Mononuclear cell (primary cell): ENCODE data around the gene KCNAB1. TPM values are rescaled to one million over a fixed set of nuclear protein-coding genes. Genes with fewer than 3 reads are reported as not detected.
"Not testable (repeated sequence)": the region's sequence is repeated elsewhere in the genome, so short reads cannot be mapped to it uniquely, and the experiment has no call there.

Experiments
- H3K27me3 ChIP-seq: 2 replicates; pipeline ENCODE4 v1.6.0; 2011; ENCODE audit warnings: low read length, control low read depth; ENCODE audit not compliant: insufficient read depth
- H3K4me1 ChIP-seq: 2 replicates; pipeline ENCODE4 v1.5.1; 2011; ENCODE audit warnings: mild to moderate bottlenecking, low read length, control low read depth; ENCODE audit not compliant: insufficient read depth
- H3K4me3 ChIP-seq: 2 replicates; pipeline ENCODE4 v1.5.1; 2011; ENCODE audit warnings: mild to moderate bottlenecking, low read length, moderate library complexity
- H3K9me3 ChIP-seq: 2 replicates; pipeline ENCODE4 v1.5.1; 2011; ENCODE audit warnings: low read depth, mild to moderate bottlenecking, control low read depth, low read length
- total RNA-seq: library from RNA; depleted of rRNA; stranded (reverse); fragments of >200 nt; gene quantifications from one replicate; pipeline ENCODE4 v1.2.3, GENCODE V29; 2012

KCNAB1 gene
- total RNA-seq, 1 donor = not detected

DNA sequence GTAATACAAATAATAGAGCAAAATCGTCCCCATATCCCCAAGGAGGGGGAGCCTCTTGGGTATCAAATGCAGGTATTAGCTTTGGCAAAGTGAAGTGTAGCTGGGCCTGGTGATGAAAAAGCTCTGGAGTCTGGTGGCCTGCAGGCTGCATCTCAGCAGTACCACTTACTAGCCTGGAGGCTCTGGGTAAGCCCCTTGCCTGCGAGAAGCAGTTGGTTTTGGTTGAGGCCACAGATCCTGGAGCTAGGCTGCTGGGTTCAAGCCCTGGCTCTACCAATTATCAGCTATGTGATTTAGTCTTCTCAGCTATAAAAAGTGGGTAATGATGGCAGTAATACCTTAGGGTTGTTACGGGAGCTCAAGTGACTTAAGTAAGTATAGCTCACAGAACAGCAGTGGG, 6.1 kb downstream of the KCNAB1 start:
- no peaks in the 10 kb centered on the region for H3K27me3 ChIP-seq
- no peaks in the 10 kb centered on the region for H3K4me1 ChIP-seq
- no peaks in the 10 kb centered on the region for H3K9me3 ChIP-seq
- H3K4me3 ChIP-seq = no peak overlapping the region

DNA sequence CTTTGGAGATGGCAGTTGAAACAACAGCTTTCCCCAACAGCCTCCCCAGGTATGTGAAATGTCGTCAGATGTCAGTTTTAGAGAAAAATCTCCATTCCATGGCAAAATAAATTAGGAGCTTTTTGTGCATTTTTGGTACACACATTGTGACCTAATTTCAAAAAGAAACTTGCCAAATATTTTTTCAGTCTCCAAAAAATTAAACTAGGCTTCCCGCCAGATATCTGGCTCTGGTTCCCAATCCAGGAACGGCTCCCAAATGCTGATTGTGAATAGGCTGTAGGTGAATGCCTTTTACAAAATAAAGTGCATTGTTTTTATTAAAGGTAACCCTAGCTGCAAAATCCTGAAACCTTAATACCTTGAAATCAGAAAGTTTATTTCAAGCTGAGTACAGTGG, 10.9 kb downstream of the KCNAB1 start:
- Histone ChIP-seq H3K9me3 (no peaks in the 10 kb centered on the region), H3K4me1 (no peaks in the 10 kb centered on the region), H3K4me3 (no peak overlapping the region), H3K27me3 (no peaks in the 10 kb centered on the region)

DNA sequence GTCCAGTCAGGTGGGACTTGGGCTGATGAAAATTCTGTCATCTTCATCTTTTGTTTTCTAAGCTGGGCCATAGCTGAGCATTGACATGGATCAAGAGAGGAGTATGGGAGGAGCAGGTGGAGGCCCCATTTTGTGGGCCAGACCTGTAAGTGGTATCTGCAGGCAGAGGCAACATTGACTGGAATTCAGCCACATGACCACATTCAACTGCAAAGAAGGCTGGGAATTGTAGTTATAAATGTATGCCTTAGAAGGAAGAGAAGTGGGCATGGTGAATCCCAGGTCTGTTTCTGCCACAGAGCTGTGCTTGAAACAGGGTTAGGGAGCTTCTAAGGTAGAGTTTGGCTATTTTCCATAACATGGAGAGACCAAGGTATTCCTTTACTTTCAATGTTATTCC, 11.4 kb downstream of the KCNAB1 start:
- no peaks in the 10 kb centered on the region for H3K9me3 ChIP-seq
- no peaks in the 10 kb centered on the region for H3K27me3 ChIP-seq
- H3K4me3 ChIP-seq = no peak overlapping the region
- H3K4me1 ChIP-seq = no peaks in the 10 kb centered on the region

DNA sequence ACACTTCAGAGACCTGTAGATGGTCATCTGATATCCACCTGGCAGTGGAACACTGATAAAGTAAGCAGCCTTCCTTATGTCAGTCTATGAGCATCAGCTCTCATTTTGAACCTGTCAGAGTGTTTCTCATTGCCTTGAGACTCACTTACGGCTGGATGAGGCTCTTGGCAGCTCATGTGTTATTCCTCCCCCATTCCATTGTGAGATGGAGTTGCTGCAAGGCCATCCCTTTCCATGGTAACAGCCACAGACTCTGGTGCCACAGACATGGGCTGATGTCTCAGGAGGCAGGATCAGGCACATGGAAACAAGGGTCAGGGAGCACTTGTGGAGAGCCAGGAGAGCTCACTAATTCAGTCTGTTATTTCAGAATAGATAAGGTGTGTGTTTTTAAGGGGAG, 11.9 kb downstream of the KCNAB1 start:
- H3K9me3 ChIP-seq = no peaks in the 10 kb centered on the region
- H3K27me3 ChIP-seq = no peaks in the 10 kb centered on the region
- no peak overlapping the region for H3K4me3 ChIP-seq
- H3K4me1 ChIP-seq = no peaks in the 10 kb centered on the region

DNA sequence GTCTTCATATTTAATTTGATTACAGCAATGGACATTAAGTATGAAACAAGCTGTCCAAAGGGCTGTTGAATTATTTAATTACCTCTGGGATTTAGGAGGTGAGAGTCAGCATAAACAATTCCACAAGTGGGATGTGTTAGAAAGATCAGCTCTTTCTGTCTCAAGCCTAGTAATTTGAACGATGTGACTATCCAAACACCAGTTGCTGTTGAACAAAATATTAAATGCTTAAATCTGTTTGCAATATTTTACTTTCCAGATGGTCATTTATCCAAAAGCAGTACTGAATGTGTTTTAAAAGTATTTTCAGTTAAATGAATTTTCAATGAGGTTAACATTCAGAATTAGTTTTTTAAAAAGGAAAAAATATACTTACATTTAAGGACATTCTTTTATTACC, 12.7 kb downstream of the KCNAB1 start:
- H3K9me3 ChIP-seq = no peaks in the 10 kb centered on the region
- no peaks in the 10 kb centered on the region for H3K27me3 ChIP-seq
- H3K4me1 ChIP-seq = no peaks in the 10 kb centered on the region
- no peak overlapping the region for H3K4me3 ChIP-seq

DNA sequence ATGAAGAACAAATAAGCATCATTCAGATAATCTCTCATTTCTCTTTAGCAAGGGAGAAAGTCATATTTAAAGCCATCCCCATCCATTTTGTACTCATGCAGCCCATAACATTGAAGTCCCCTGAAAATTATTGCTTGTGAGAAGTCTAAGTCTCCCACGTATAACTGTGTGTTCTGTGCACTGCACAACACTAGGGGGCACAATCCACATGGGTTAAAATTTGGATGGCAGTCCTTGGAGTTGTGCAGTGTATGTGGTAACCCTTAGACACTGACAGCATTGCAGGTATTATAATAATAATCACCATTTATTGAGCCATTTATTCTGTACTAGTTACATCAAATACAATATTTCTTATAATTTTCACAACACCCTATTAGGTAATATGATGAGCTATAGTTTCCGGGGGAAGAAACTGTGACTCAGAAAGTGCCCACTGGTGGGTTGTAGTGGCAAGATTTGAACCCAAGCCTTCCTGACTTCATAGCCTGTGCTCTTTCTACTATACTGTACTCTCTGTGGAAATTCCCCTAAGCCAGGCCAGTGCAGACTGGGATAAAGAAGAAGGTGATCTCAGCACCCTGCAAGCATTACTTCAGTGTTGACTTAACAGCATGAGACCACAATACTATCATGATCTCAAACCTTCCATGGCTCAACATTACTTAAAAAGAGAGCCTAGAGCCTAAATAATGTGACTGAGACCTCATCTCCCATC, 15.7 kb downstream of the KCNAB1 start:
- no peaks in the 10 kb centered on the region for H3K9me3 ChIP-seq
- H3K4me1 ChIP-seq = no peaks in the 10 kb centered on the region
- H3K27me3 ChIP-seq = no peaks in the 10 kb centered on the region
- no peak overlapping the region for H3K4me3 ChIP-seq

DNA sequence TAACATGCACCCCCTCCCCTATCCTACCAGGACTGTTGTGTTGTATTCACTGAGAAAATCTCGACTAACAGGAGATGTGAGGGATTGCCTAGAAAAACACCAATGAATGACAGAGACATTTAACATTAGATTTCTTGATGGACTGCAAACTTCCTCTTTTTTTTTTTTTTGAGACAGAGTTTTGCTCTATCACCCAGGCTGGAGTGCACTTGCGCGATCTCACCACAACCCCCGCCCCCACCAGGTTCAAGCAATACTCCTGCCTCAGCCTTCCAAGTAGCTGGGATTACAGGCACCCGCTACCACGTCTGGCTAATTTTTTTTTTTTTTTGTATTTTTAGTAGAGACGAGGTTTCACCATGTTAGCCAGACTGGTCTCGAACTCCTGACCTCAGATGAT, 17.0 kb downstream of the KCNAB1 start:
- not testable (repeated sequence) for H3K27me3 ChIP-seq, H3K9me3 ChIP-seq, H3K4me1 ChIP-seq, H3K4me3 ChIP-seq

DNA sequence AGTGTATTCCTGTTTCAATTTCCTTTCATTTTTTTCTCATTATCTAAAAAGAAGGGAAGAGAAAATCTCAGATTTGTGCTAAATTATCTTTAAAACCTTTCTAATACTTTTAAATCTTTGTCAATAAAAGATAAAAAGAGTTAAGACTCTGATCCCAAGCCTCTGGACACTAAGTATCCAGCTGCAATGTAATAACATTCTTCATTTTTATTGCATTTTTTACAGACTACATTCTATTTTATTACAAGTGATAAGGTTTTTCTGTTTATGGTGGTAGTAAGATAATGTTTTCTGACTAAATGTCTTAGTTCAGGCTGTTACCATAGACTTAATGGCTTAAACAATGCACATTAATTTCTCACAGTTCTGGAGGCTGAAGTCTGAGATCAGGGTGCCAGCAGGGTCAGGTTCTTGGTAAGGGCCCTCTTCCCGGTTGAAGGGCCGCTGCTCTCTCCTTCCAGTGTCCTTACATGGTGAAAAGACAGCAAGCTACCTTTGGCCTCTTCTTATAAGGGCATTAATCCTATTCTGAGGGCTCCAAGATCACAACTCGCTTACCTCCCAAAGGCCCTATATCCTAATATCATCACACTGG, 19.7 kb downstream of the KCNAB1 start:
- Histone ChIP-seq H3K4me3 (no peak overlapping the region), H3K27me3 (peaks cover 11% of the 10 kb centered on the region), H3K9me3 (no peaks in the 10 kb centered on the region), H3K4me1 (no peaks in the 10 kb centered on the region)

DNA sequence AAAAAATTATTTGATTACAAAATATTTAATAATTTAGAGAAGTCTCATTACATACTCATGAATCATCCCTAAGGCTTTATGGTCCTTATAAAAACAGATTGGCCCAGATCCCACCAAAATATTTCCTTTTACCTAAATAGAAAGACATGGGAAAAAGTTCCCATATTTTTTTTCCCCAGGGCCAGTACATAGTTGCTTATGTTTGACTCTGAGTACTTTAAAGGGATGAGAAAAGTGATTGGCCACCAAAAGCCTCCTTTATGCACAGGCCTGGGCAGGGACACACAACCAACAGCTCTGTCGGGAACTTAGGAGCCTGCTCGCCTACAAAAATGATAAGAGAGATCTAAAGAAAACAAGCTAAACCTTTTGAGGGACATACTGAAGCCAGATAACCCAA, 22.3 kb downstream of the KCNAB1 start:
- no peak overlapping the region for H3K4me3 ChIP-seq
- no peaks in the 10 kb centered on the region for H3K9me3 ChIP-seq
- H3K4me1 ChIP-seq = no peaks in the 10 kb centered on the region
- peaks cover 11% of the 10 kb centered on the region for H3K27me3 ChIP-seq

DNA sequence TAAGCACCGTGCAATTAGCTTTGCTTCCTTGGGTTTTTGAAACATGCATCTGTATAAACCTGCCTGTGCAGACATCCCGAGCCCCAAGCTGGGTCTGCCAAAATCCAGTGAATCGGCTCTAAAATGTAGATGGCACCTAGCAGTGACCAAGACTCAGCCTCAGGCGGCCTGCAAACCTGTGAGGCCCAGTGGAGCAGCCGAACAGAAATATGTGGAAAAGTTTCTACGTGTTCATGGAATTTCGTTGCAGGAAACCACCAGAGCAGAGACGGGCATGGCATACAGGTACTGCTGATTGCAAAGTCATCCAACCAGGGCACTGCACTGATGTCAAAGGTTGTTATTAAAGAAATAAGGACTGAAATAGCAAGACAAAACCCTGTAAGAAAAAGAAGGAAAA, 22.8 kb downstream of the KCNAB1 start:
- peaks cover 11% of the 10 kb centered on the region for H3K27me3 ChIP-seq
- no peaks in the 10 kb centered on the region for H3K4me1 ChIP-seq
- no peak overlapping the region for H3K4me3 ChIP-seq
- no peaks in the 10 kb centered on the region for H3K9me3 ChIP-seq

DNA sequence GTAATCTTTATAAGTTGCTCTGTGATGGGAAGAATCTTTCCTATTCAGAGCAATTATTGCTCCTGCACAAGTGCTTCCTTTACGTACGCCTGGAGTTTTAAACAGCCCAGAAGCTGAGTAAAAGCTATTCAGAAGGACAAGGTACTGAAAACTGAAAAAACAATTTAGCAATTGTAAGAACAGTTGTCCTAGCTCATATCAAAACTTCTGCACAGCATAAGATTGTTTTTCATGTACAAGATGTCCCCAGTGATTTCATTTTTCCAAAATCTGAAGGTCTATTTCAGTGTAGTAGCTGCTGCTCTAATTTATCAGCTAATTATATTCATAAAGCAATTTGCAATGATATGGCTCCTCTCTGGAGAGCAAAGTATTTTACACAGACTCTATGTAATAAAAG, 23.7 kb downstream of the KCNAB1 start:
- H3K4me3 ChIP-seq = no peak overlapping the region
- H3K4me1 ChIP-seq = no peaks in the 10 kb centered on the region
- H3K27me3 ChIP-seq = peaks cover 11% of the 10 kb centered on the region
- no peaks in the 10 kb centered on the region for H3K9me3 ChIP-seq

DNA sequence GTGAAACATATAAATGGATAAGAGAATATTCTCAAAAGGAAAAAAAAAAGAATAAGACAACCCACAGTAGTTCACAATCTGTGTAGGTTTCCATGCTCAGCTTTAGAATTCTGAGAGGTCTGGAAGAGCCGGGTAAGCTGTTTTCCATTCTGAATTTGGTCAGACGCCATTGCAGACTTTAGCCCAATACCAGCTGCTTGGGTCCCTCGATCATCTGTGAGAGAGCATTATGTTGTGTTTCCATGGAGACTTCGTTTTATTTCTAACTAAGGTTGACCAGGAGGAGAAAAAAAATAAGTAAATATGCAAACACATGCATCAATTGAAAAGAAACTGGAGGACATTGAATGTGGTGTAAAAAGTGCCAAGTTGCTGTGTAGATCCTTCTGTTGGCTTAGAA, 25.5 kb downstream of the KCNAB1 start:
- H3K4me1 ChIP-seq = no peaks in the 10 kb centered on the region
- H3K9me3 ChIP-seq = no peaks in the 10 kb centered on the region
- no peak overlapping the region for H3K4me3 ChIP-seq
- H3K27me3 ChIP-seq = peaks cover 11% of the 10 kb centered on the region

DNA sequence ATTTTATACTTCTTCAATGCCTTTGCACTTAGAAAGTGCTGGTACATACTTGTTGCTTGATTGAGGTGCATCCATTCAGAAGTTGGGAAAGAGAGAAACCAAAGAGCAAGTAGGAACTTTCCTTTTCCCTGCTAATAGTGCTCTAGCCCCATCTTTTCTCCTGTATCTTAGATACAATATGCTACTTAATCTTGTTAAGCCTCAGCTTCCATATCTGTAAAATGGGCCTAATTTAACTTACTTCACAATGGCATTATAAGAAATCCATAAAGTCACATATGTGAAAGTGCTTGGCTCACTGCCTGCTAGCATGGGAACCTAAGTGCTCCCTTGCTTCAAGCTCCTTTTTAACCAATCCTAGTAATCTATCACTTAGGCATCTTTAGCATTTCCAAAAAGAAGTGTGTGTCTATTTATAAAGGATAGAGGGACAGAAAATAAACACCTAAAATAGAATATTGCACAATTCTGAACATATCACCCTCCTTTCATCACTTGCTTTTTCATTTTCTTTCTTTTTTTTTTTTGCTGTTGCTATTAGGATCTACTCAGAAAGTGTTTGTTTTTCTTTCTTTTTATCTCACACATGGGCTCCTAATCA, 28.1 kb downstream of the KCNAB1 start:
- H3K9me3 ChIP-seq = no peaks in the 10 kb centered on the region
- H3K4me3 ChIP-seq = no peak overlapping the region
- no peaks in the 10 kb centered on the region for H3K4me1 ChIP-seq
- peaks cover 5% of the 10 kb centered on the region for H3K27me3 ChIP-seq

DNA sequence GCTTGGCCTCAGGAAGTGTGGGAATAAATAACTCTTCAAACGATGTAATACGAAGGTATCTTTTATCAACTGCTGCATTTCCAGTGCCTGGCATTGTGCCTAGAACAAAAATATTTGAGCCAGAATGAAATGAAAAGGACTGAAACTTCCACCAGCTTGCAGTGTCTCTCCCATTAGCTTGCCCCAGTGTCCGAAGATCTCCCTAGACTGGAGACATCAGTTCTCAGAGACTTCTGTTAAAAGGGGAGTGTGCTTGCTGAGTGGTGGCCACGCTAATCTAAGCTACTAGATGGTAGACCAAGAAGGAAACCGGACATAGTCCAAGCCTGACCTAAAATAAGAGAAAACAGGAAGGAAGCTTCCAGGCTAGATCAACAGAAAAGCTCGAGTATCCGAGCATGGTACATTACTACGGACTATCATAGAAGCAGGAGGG, 28.6 kb downstream of the KCNAB1 start:
- Histone ChIP-seq H3K9me3 (no peaks in the 10 kb centered on the region), H3K4me1 (no peaks in the 10 kb centered on the region), H3K4me3 (no peak overlapping the region), H3K27me3 (peaks cover 5% of the 10 kb centered on the region)

DNA sequence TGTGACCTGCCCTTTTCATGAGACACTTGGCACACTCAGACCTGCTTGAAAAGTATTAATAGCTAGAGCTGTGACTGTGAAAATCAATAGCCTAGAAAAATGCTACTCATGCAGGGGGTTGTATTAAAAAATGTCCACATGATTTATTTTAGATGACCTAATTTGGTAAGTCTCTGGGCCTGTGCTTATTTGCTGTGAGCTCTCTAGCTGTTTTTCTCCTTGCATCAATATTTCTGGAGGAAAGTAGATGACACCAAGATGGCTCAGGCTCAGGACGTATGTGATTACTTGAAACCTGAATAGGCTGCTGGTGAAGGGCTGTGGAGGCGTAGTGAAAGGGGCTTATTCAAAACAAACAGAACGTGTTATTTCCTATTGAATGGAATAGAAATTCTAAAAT, 29.5 kb downstream of the KCNAB1 start:
- Histone ChIP-seq H3K4me3 (no peak overlapping the region), H3K27me3 (peaks cover 2% of the 10 kb centered on the region), H3K9me3 (no peaks in the 10 kb centered on the region), H3K4me1 (no peaks in the 10 kb centered on the region)
